Measurements from ENCODE around the gene PYCR2. TPM values are rescaled to one million over a fixed set of nuclear protein-coding genes. Genes with fewer than 3 reads are reported as not detected.

The PYCR2 gene
- total and polyA plus RNA-seq, 10 of the 15 experiments (the other 5 are each of a cell fraction or from before 2014, with no cell fraction given): 1.7 to 81.8 (median 54.9) TPM

- Histone ChIP-seq H3K4me2 (ENCODE audit: control insufficient read depth, insufficient read depth) (no peak overlapping the region), H3K4me3 (no peak overlapping the region), H3K79me2 (ENCODE audit: control insufficient read depth, insufficient read depth, low read length) (no peaks in the 10 kb centered on the region), H3K27ac (ENCODE audit: control insufficient read depth, insufficient read depth) (no peak overlapping the region), H3K36me3 (ENCODE audit: control insufficient read depth in 2 of 2, insufficient read depth in 2 of 2, low read length in 1 of 2) (no peaks in the 10 kb centered on the region), H3K9me3 (replicated peaks; ENCODE audit: control insufficient read depth, insufficient read depth, low read length) (no peaks in the 10 kb centered on the region), H2AFZ (ENCODE audit: control insufficient read depth, low read depth, low read length) (no peak overlapping the region), H4K20me1 (ENCODE audit: control insufficient read depth, insufficient read depth) (no peaks in the 10 kb centered on the region), H3K4me1 (ENCODE audit: control insufficient read depth, insufficient read depth, low read length) (peaks cover 4% of the 10 kb centered on the region; the same call in 1 of the 2 replicates), H3K9ac (ENCODE audit: control insufficient read depth, insufficient read depth, low read length) (no peak overlapping the region), H3K27me3 (replicated peaks in 1 of 2; ENCODE audit: control insufficient read depth in 2 of 2, insufficient read depth in 2 of 2, low read length in 1 of 2) (no peaks in the 10 kb centered on the region)
- POLR2A ChIA-PET: interaction anchor here (1.6 kb wide), 1 partner anchor 129 kb away, joined by 3 read pairs; no protein-coding TSS in a partner anchor
- CTCF ChIA-PET: interaction anchor here (0.7 to 1.5 kb wide), 3 partner anchors 24 to 131 kb away, joined by 3 to 8 read pairs (median 3); partner anchors contain the start of gene SRP9
- intact Hi-C loops (cut with micrococcal nuclease; ENCODE audit: unreplicated experiment) (no loop called here), in situ Hi-C loops (cut with MboI) (no loop called here)
- RAD21 ChIA-PET (ENCODE audit: unreplicated experiment): interaction anchor here (5.3 kb wide), 1 partner anchor 131 kb away, joined by 39 read pairs; the partner anchor contains the start of gene SRP9
- no TSS peak for BruUV-seq (replicated peaks)
- FAIRE-seq (no peak), ATAC-seq (no peak), DNase-seq (ENCODE audit: low read depth, low spot score) (no peak)
- SMC1A ChIA-PET (ENCODE audit: uncharacterized antibody, unreplicated experiment): interaction anchor here (0.7 kb wide), 1 partner anchor 11 kb away, joined by 3 read pairs; no protein-coding TSS in a partner anchor
- 64% methylated on average over 5 of the region's 5 CpGs for WGBS (ENCODE audit: insufficient coverage, insufficient replicate concordance, low lambda C conversion rate, missing lambda C conversion rate)
- no peak for TF ChIP-seq CUX1 (IDR thresholded peaks at IDR 0.05; ENCODE audit: insufficient replicate concordance, low read depth, low read length)
- TF ChIP-seq BACH1 (IDR thresholded peaks at IDR 0.05; ENCODE audit: borderline replicate concordance): no peak
- no peak for TF ChIP-seq CEBPZ (IDR thresholded peaks at IDR 0.05; ENCODE audit: low read depth, low read length)
- TF ChIP-seq PKNOX1 (IDR thresholded peaks at IDR 0.05): no peak
- no peak for TF ChIP-seq PAX5 (IDR thresholded peaks at IDR 0.05; ENCODE audit: borderline replicate concordance, low read depth, low read length)
- no peak for TF ChIP-seq SPI1 (IDR thresholded peaks at IDR 0.05; ENCODE audit: borderline replicate concordance, insufficient read depth, low read depth, low read length)
- TF ChIP-seq CTCF (IDR thresholded peaks at IDR 0.05 in 2 of 3, conservative IDR thresholded peaks at IDR 0.05 in 1 of 3; ENCODE audit: control insufficient read depth in 2 of 3, extremely low read depth in 1 of 3, insufficient read depth in 1 of 3, low read depth in 3 of 3, low read length in 3 of 3): no peak
These were observed 15.9 kb downstream of the PYCR2 start for GRCh38 chr1:225908013-225908640.
